Ectodermal cell (in vitro differentiated cells): Measurements from ENCODE around the gene FUT4.

Experiments
- H3K27ac ChIP-seq: 2 replicates; pipeline ENCODE4 v1.7.0; 2013; ENCODE audit warnings: mild to moderate bottlenecking, low read depth, low read length; ENCODE audit not compliant: insufficient read depth, poor library complexity, severe bottlenecking
- H3K27me3 ChIP-seq: 2 replicates; pipeline ENCODE4 v1.7.0; 2013; ENCODE audit warnings: mild to moderate bottlenecking, low read length; ENCODE audit not compliant: insufficient read depth, control insufficient read depth, poor library complexity, severe bottlenecking
- H3K36me3 ChIP-seq: one replicate; pipeline ENCODE4 v1.7.0; 2013; ENCODE audit warnings: low read length; ENCODE audit not compliant: control insufficient read depth, insufficient read depth
- H3K4me1 ChIP-seq: one replicate; pipeline ENCODE4 v1.7.0; 2013; ENCODE audit warnings: low read length; ENCODE audit not compliant: control insufficient read depth, insufficient read depth
- H3K4me3 ChIP-seq: 2 replicates; pipeline ENCODE4 v1.7.0; 2013; ENCODE audit warnings: low read depth, low read length, control low read depth; ENCODE audit not compliant: insufficient read depth
- H3K9me3 ChIP-seq: 2 replicates; pipeline ENCODE4 v1.7.0; 2013; ENCODE audit warnings: mild to moderate bottlenecking, low read length, moderate library complexity; ENCODE audit not compliant: control insufficient read depth
- WGBS, 2 experiments: methylation state at CpG; one replicate each; pipeline ENCODE4 v1.1.7; 2013; ENCODE audit warnings: missing lambda C conversion rate in 2 of 2; 5-methylcytosine and 5-hydroxymethylcytosine counted together

Gene FUT4

DNA sequence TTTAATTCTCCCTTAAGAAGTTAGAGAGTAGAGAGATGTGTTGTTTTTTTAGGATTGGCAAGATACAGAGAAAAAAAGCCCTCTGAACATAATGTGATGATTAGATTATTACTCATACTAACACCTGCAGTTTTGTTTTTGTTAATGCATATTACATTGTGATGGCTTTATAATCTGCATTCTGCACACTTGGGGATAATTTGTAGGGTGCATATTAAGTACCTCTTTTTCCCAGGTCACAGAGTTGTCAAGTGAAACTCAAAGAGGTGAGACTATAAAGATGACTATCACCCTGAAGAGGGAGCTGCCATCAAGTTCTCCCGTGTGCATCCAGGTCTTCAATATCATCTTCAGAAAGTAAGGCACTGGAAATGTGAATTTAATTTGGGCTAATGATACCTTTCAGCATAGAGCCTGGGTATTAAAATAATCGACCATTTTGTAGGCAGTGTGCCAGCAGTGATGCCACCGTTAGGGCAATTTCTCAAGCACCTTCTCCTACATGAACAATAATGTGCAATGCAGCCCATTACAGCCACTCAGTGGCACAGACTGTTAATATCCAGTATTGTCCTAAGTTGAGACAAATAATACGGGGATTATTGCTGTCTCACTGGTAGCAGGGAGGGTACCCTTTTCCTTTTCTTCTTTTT, 39.6 kb downstream of the FUT4 start:
- Histone ChIP-seq H3K9me3 (no peaks in the 10 kb centered on the region), H3K36me3 (no peaks in the 10 kb centered on the region), H3K27ac (no peak overlapping the region), H3K27me3 (no peaks in the 10 kb centered on the region), H3K4me3 (no peak overlapping the region), H3K4me1 (peaks cover 5% of the 10 kb centered on the region)
- WGBS, 2 experiments = 90 to 92% methylated on average over 4 of the region's 4 CpGs

DNA sequence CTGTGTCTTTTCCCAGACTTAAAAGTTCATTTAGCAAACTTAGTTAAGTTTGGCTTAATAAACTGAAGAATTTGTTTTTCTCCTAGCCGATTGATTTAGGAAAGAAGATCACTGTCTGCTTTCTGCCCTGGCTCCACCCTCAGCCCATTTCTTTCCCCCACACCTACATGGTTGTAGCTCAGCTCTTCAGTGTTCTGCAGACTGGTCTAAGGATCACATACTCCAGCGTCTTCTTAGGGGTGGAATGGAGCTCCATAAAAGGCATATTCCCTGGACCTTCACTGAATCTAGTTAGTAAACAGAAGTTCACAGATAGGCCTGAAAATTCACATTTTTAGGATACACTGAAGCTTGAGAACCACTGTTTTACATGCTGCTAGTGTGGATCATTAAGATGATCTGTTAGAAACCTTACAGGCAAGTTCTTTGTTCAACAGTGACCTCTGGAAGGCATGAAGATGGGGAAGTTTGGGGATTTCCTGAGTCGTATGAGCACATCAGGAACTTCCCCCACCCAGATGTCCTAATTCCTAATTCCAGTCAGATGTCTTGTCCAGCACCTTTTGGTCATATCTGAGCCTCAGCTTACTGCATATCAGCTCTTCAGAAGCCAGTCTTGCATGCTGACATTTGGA, 40.3 kb downstream of the FUT4 start:
- Histone ChIP-seq H3K27me3 (no peaks in the 10 kb centered on the region), H3K4me3 (no peak overlapping the region), H3K9me3 (no peaks in the 10 kb centered on the region), H3K36me3 (no peaks in the 10 kb centered on the region), H3K27ac (no peak overlapping the region), H3K4me1 (peaks cover 5% of the 10 kb centered on the region)
- WGBS, 2 experiments = 80 to 91% methylated on average over 3 of the region's 3 CpGs

DNA sequence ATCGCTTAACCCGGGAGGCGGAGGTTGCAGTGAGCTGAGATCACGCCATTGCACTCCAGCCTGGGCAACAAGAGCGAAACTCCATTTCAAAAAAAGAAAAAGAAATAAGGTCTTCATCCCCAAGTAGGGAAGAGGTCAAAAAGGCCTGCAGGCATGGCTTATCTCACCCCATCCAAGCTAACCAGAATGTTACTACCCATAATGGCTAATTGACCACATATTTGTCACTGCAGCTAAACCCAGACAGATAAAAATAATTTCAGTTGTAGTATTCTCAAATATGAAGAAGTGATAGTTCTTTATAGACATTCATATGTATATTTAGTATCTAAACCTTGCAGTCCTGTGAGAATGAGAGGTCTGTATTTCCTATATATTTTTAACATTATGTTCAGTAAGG, 41.3 kb downstream of the FUT4 start:
- WGBS, 2 experiments = 93 to 98% methylated on average over 5 of the region's 5 CpGs
- peaks cover 5% of the 10 kb centered on the region for H3K4me1 ChIP-seq
- H3K9me3 ChIP-seq = no peaks in the 10 kb centered on the region
- no peaks in the 10 kb centered on the region for H3K36me3 ChIP-seq
- no peak overlapping the region for H3K27ac ChIP-seq
- no peak overlapping the region for H3K4me3 ChIP-seq
- H3K27me3 ChIP-seq = no peaks in the 10 kb centered on the region

DNA sequence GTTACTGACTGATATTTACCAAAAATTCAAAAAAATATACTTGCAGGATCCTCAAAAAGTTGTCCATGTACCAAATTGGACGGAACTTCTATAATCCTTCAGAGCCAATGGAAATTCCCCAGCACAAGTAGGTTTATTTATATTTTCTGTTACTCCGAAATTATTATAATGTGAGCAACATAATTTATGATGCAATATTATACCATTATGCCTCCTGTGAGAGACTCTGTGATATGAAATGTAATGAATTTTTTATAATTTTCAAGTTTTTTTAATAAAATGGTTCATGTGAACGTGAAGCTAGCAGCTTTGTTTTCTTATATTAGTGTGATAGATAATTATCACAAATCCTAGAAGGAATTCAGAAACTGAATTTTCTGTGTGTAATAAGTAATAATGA, 41.7 kb downstream of the FUT4 start:
- Histone ChIP-seq H3K4me1 (peaks cover 5% of the 10 kb centered on the region), H3K9me3 (no peaks in the 10 kb centered on the region), H3K27ac (no peak overlapping the region), H3K36me3 (no peaks in the 10 kb centered on the region), H3K4me3 (no peak overlapping the region), H3K27me3 (no peaks in the 10 kb centered on the region)
- WGBS, 2 experiments = 95 to 96% methylated on average over 2 of the region's 3 CpGs

DNA sequence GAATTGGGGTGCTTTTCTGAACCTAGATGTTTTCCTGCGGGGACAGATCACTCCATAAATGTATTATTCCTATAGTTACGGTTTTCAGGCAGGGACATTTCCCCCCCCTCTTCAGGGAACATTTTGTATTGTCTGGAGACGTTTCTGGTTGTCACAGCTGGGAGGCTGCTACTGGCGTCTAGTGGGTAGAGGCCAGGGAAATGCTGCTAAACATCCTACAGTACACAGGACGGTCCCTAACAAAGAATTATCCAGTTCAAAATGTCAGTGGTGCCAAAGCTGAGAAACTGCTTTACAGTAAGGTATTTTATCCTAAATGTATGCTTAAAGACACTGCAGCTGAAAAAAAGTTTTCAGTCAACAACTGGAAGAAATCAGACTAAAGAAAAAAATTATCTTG, 42.8 kb downstream of the FUT4 start:
- Histone ChIP-seq H3K4me3 (no peak overlapping the region), H3K4me1 (peaks cover 5% of the 10 kb centered on the region), H3K36me3 (no peaks in the 10 kb centered on the region), H3K27ac (no peak overlapping the region), H3K9me3 (no peaks in the 10 kb centered on the region), H3K27me3 (no peaks in the 10 kb centered on the region)
- WGBS, 2 experiments = 59 to 71% methylated on average over 4 to 5 of the region's 5 CpGs

DNA sequence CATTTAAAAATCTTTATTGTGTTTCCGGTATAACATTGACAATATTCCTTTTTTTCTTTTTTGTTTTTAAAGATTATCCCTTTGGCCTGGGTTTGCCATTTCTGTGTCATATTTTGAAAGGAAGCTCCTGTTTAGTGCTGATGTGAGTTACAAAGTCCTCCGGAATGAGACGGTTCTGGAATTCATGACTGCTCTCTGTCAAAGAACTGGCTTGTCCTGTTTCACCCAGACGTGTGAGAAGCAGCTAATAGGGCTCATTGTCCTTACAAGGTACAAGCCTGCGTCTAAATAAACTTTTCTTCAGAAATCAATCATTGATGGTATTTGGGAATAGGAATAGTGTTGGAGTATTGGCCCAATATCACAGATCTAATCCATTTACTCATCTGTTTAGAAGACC, 43.3 kb downstream of the FUT4 start:
- Histone ChIP-seq H3K27me3 (no peaks in the 10 kb centered on the region), H3K36me3 (no peaks in the 10 kb centered on the region), H3K9me3 (no peaks in the 10 kb centered on the region), H3K4me1 (peaks cover 5% of the 10 kb centered on the region), H3K4me3 (no peak overlapping the region), H3K27ac (no peak overlapping the region)
- 85 to 89% methylated on average over 5 of the region's 5 CpGs for WGBS, 2 experiments

DNA sequence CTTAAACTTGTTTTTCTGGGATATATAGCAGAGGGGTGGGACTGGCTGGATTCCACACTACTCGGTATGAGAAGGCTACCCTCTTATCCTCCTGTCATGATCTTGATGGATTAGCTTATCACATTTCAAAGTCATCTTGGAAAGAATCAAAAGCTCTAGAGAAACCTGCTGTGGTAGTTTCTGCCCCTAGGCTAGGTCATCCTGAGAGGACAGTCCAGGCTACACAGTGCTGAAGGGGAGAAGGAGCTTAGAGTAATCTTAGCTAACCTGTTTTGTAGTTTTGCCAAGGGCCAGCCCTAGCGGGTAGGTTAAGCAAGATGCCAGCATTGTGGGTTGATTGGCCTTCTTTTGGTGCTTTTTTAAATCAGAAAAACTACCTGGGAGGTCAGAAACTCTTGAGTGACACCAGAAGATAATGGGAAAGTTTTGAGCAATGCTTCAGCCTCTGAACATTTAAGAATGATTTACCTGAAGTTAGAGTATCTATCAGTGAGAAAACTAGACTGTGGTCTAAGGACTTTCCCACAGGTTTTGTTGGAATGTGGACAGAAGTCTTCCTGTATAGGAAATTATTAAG, 44.7 kb downstream of the FUT4 start:
- H3K36me3 ChIP-seq = no peaks in the 10 kb centered on the region
- no peak overlapping the region for H3K4me3 ChIP-seq
- H3K4me1 ChIP-seq = peaks cover 5% of the 10 kb centered on the region
- no peaks in the 10 kb centered on the region for H3K27me3 ChIP-seq
- H3K9me3 ChIP-seq = no peaks in the 10 kb centered on the region
- 68 to 75% methylated on average over 1 to 2 of the region's 2 CpGs for WGBS, 2 experiments
- no peak overlapping the region for H3K27ac ChIP-seq

DNA sequence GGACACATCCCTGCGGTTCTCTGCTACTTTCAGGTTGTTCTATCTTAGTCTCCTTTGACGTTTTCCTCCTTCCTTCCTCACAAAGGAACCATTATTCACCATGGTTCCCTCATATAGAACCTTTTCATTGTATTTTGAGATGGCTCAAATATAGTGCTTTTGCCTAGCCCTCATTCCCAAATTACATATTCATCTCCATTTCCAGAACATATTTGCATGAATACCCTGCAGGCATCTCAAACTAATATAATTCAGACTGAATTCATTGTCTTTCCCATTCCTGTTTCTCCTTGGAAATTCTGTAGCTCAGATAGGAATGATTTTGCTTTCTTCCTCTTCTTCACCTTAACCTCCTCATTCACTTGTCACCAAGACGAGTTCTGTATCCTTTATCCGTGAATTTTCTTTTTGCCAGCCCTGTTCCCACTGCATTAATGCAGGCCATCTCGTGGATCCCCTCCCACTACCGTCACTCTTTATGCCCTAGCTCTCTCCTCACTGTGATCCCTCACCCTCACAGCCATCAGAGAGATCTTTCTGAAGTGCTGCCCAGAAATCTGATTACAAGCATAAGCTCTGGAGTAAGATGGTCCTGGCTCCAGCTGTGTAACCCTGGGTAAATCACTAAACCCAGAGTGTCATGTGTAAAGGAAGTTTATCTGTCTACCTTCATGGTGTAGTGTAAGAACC, 46.8 kb downstream of the FUT4 start:
- 77 to 78% methylated on average over 6 of the region's 6 CpGs for WGBS, 2 experiments
- H3K9me3 ChIP-seq = no peaks in the 10 kb centered on the region
- H3K4me3 ChIP-seq = no peak overlapping the region
- no peaks in the 10 kb centered on the region for H3K36me3 ChIP-seq
- H3K4me1 ChIP-seq = peaks cover 5% of the 10 kb centered on the region
- H3K27ac ChIP-seq = no peak overlapping the region
- no peaks in the 10 kb centered on the region for H3K27me3 ChIP-seq

DNA sequence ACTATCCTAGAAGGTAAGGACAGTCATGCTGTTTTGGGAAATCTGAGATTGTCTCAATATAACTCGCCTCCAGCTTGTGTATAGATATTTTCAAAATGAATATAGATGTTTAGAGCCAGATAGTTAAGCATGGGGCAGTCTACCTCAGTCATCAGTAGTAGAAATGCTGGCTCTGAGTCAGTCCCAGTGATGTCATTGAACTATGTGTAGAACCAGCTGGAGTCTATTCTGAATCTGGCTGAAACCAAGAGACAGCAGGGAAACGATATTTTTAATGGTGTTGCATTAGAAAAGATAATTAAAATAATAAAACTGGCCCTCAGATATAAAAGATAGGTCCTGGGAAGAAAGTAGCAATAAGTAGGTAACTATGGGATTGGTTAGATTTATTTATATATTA, 49.3 kb downstream of the FUT4 start:
- H3K27ac ChIP-seq = no peak overlapping the region
- H3K27me3 ChIP-seq = no peaks in the 10 kb centered on the region
- H3K9me3 ChIP-seq = no peaks in the 10 kb centered on the region
- H3K36me3 ChIP-seq = no peaks in the 10 kb centered on the region
- H3K4me1 ChIP-seq = peaks cover 3% of the 10 kb centered on the region
- H3K4me3 ChIP-seq = no peak overlapping the region
- WGBS, 2 experiments = 93 to 95% methylated on average over 2 of the region's 2 CpGs

DNA sequence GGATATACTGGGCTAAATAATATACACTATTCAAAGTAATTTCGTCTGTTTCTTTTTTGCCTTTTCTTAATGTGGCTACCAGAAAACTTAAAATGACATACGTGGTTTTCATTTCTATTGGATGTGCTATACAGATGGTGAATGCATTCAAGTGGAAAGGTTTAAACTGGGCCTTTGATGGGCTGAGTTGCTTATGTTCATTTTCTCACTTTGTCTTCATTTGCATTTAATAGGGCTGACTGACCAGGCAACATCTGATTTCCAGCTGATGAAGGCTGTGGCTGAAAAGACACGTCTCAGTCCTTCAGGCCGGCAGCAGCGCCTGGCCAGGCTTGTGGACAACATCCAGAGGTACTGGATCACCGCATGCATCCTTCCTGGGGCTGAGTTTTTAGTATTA, 51.4 kb downstream of the FUT4 start:
- Histone ChIP-seq H3K27me3 (no peaks in the 10 kb centered on the region), H3K36me3 (no peaks in the 10 kb centered on the region), H3K27ac (no peak overlapping the region), H3K4me1 (no peaks in the 10 kb centered on the region), H3K4me3 (no peak overlapping the region), H3K9me3 (no peaks in the 10 kb centered on the region)
- WGBS, 2 experiments = 91 to 95% methylated on average over 6 of the region's 6 CpGs
